Myocyte (in vitro differentiated cells): ENCODE data around the gene EPHB3. TPM values are rescaled to one million over a fixed set of nuclear protein-coding genes. Genes with fewer than 3 reads are reported as not detected.

Experiments
- DNase-seq: peaks from one replicate; pipeline ENCODE4 v3.0.0-alpha.2; 2012; ENCODE audit warnings: low read depth
- total RNA-seq: library from RNA; depleted of rRNA; stranded (reverse); fragments of >200 nt; gene quantifications from 2 replicates; pipeline ENCODE4 v1.2.3, GENCODE V29; 2014

Gene EPHB3
- total RNA-seq, 1 donor from 2014 or later, result 23.6 TPM

GRCh38 chr3:184579513-184579912 lies 17.9 kb downstream of the EPHB3 start:
- DNase-seq, result no peak

GRCh38 chr3:184580376-184580775 lies 18.8 kb downstream of the EPHB3 start:
- DNase-seq, result no peak

GRCh38 chr3:184581331-184581855 lies 19.8 kb downstream of the EPHB3 start:
- no peak for DNase-seq

GRCh38 chr3:184582646-184583577 lies 21.3 kb downstream of the EPHB3 start:
- peak; percentile 85 for DNase-seq

GRCh38 chr3:184583578-184584451 lies 22.2 kb downstream of the EPHB3 start:
- no peak for DNase-seq

- peak; percentile 45 for DNase-seq
These were observed 22.9 kb downstream of the EPHB3 start for GRCh38 chr3:184584464-184584891.

- peak; percentile 75 for DNase-seq
These were observed 24.0 kb downstream of the EPHB3 start for GRCh38 chr3:184585545-184585944.

GRCh38 chr3:184586851-184587250 lies 25.3 kb downstream of the EPHB3 start:
- DNase-seq, result no peak

- DNase-seq, result no peak
These were observed 27.2 kb downstream of the EPHB3 start for GRCh38 chr3:184588776-184589175.

GRCh38 chr3:184590795-184591194 lies 29.2 kb downstream of the EPHB3 start:
- DNase-seq, result no peak

- no peak for DNase-seq
These were observed 30.2 kb downstream of the EPHB3 start for GRCh38 chr3:184591789-184592188.

GRCh38 chr3:184592371-184593219 lies 31.0 kb downstream of the EPHB3 start:
- DNase-seq, result no peak

- peak; percentile 57 for DNase-seq
These were observed 31.8 kb downstream of the EPHB3 start for GRCh38 chr3:184593220-184593927.

- DNase-seq, result no peak
These were observed 32.3 kb downstream of the EPHB3 start for GRCh38 chr3:184593928-184594303.

GRCh38 chr3:184594371-184595001 lies 32.9 kb downstream of the EPHB3 start:
- DNase-seq, result no peak

GRCh38 chr3:184595726-184596125 lies 34.1 kb downstream of the EPHB3 start:
- DNase-seq, result no peak

GRCh38 chr3:184596233-184596632 lies 34.6 kb downstream of the EPHB3 start:
- DNase-seq, result no peak

- DNase-seq, result no peak
These were observed 35.4 kb downstream of the EPHB3 start for GRCh38 chr3:184596886-184597575.
